GM21528 (cell line): Measurements from ENCODE around the gene SNAP25.

ENCODE experiments used
- ATAC-seq: cut with Tn5 transposase; IDR thresholded peaks from one replicate; pipeline ENCODE4 v1.9.1; 2021; ENCODE audit warnings: mild to moderate bottlenecking, moderate library complexity; ENCODE audit not compliant: unreplicated experiment, low FRiP score

SNAP25 gene

GRCh38 chr20:10300582-10301446 lies 82.2 kb downstream of the SNAP25 start:
- ATAC-seq = no peak

GRCh38 chr20:10303852-10304251 lies 85.2 kb downstream of the SNAP25 start:
- no peak for ATAC-seq

- no peak for ATAC-seq
Measured at GRCh38 chr20:10304471-10305046, 85.9 kb downstream of the SNAP25 start.

GRCh38 chr20:10306440-10307358 lies 88.1 kb downstream of the SNAP25 start:
- no peak for ATAC-seq

GRCh38 chr20:10307359-10307735 lies 88.7 kb downstream of the SNAP25 start:
- no peak for ATAC-seq

- no peak for ATAC-seq
Measured at GRCh38 chr20:10308652-10309051, 90.0 kb downstream of the SNAP25 start.

GRCh38 chr20:10309326-10309725 lies 90.7 kb downstream of the SNAP25 start:
- no peak for ATAC-seq

- no peak for ATAC-seq
Measured at GRCh38 chr20:10312111-10312510, 93.5 kb downstream of the SNAP25 start.

- no peak for ATAC-seq
Measured at GRCh38 chr20:10313215-10313614, 94.6 kb downstream of the SNAP25 start.

- ATAC-seq = no peak
Measured at GRCh38 chr20:10313701-10314100, 95.1 kb downstream of the SNAP25 start.

- no peak for ATAC-seq
Measured at GRCh38 chr20:10314198-10314597, 95.6 kb downstream of the SNAP25 start.

- no peak for ATAC-seq
Measured at GRCh38 chr20:10315138-10315537, 96.5 kb downstream of the SNAP25 start.

GRCh38 chr20:10316582-10316981 lies 98.0 kb downstream of the SNAP25 start:
- ATAC-seq = no peak

GRCh38 chr20:10318291-10319024 lies 99.8 kb downstream of the SNAP25 start:
- ATAC-seq = no peak

GRCh38 chr20:10319855-10320254 lies 101.2 kb downstream of the SNAP25 start:
- no peak for ATAC-seq

GRCh38 chr20:10321138-10321717 lies 102.6 kb downstream of the SNAP25 start:
- no peak for ATAC-seq

- no peak for ATAC-seq
Measured at GRCh38 chr20:10322073-10323012, 103.7 kb downstream of the SNAP25 start.

GRCh38 chr20:10323729-10324128 lies 105.1 kb downstream of the SNAP25 start:
- ATAC-seq = no peak
